ENCODE data around the gene CUL4A. TPM values are rescaled to one million over a fixed set of nuclear protein-coding genes. Genes with fewer than 3 reads are reported as not detected.

The CUL4A gene
- total and polyA plus RNA-seq, 8 donors: 18.1 to 33.4 (median 28.9) TPM

DNA sequence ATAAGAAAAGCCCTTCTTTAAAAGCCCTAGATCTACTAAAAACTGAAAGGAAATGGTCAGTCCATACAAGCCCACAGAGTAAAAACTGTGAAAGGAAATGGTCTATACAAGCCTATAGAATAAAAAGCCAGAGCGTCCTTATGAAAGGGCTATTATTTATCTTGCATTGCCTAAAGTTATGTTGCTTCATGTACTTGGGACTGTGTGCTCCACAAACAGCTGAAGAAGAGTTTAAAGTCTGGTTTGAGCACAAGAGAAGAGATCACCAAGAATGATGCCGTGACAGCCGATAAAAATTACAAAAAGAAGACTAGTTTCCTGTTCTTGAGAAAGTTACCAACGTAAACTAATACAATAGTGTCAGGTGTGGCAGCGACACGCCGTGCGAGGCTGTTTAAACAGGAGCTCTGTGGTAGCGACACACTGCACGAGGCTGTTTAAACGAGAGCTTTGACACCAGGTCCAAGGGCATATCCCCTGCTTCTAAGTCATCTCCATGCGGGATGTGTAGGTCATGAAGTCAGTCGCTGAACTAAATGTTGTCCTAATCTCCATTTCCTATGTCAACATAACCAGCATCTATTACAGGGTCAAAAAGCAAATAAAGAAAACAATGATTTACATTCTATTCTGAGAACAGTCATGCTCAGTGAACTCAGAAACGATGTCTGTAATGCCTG is 25.8 kb upstream of the CUL4A start:
- Histone ChIP-seq H3K4me3 (no peak overlapping the region), H3K27me3 (no peaks in the 10 kb centered on the region), H3K4me1 (no peaks in the 10 kb centered on the region), H3K27ac (no peak overlapping the region), H3K9me3 (no peaks in the 10 kb centered on the region), H3K36me3 (peaks cover 0 to 57% (median 14%) of the 10 kb centered on the region in 3 donors)
- TF ChIP-seq, protein P1, sequence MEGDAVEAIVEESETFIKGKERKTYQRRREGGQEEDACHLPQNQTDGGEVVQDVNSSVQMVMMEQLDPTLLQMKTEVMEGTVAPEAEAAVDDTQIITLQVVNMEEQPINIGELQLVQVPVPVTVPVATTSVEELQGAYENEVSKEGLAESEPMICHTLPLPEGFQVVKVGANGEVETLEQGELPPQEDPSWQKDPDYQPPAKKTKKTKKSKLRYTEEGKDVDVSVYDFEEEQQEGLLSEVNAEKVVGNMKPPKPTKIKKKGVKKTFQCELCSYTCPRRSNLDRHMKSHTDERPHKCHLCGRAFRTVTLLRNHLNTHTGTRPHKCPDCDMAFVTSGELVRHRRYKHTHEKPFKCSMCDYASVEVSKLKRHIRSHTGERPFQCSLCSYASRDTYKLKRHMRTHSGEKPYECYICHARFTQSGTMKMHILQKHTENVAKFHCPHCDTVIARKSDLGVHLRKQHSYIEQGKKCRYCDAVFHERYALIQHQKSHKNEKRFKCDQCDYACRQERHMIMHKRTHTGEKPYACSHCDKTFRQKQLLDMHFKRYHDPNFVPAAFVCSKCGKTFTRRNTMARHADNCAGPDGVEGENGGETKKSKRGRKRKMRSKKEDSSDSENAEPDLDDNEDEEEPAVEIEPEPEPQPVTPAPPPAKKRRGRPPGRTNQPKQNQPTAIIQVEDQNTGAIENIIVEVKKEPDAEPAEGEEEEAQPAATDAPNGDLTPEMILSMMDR (IDR thresholded peaks at IDR 0.05): no peak
- FAIRE-seq (no peak), DNase-seq (no peak), ATAC-seq (no peak)
- 82 to 85% methylated on average over 14 of the region's 14 CpGs for WGBS, 2 donors
- intact Hi-C loops (cut with DNase I): no loop called here

DNA sequence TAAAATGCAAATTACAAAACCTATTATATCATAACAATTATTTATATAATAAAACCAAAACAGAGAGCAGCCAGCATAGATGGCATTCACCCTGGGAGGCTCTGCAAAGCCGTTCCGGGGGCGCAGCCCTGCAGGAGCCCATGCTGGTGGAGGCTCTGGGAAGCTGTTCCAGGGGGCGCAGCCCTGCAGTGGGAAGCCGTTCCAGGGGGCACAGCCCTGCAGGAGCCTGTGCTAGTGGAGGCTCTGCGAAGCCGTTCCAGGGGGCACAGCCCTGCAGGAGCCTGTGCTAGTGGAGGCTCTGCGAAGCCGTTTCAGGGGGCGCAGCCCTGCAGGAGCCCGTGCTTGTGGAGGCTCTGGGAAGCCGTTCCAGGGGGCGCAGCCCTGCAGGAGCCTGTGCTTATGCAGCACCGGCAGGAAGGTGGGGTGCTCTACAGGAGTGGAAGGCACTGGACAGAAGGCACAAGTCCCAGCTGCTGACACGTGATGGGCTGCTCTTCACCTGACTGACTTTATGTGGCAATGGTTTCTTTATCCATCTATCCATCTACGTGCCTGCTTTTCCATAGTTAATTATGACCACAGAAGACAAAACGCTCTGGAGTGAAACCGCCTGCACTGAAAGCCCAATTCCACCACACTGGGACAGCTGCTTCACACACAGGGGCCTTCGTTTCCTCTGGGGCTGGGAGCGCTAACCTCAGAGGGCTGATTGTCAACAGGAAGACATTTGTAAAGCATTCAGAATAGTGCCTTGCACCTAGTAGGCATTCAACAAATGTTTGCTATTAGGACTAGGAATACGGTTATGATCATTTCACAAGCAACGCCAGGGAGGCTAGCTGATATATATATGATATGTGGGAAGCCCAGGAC is 24.6 kb upstream of the CUL4A start:
- H3K27me3 ChIP-seq: no peaks in the 10 kb centered on the region
- H3K27ac ChIP-seq: no peak overlapping the region
- intact Hi-C loops (cut with DNase I): no loop called here
- no peaks in the 10 kb centered on the region for H3K4me1 ChIP-seq
- H3K36me3 ChIP-seq: peaks cover 0 to 50% (median 7%) of the 10 kb centered on the region in 3 donors
- 91% methylated on average over 22 of the region's 22 CpGs for WGBS, 2 donors
- H3K9me3 ChIP-seq: no peaks in the 10 kb centered on the region
- ATAC-seq (no peak), DNase-seq (no peak), FAIRE-seq (no peak)
- H3K4me3 ChIP-seq: no peak overlapping the region
- TF ChIP-seq, protein P1 (IDR thresholded peaks at IDR 0.05): no peak

DNA sequence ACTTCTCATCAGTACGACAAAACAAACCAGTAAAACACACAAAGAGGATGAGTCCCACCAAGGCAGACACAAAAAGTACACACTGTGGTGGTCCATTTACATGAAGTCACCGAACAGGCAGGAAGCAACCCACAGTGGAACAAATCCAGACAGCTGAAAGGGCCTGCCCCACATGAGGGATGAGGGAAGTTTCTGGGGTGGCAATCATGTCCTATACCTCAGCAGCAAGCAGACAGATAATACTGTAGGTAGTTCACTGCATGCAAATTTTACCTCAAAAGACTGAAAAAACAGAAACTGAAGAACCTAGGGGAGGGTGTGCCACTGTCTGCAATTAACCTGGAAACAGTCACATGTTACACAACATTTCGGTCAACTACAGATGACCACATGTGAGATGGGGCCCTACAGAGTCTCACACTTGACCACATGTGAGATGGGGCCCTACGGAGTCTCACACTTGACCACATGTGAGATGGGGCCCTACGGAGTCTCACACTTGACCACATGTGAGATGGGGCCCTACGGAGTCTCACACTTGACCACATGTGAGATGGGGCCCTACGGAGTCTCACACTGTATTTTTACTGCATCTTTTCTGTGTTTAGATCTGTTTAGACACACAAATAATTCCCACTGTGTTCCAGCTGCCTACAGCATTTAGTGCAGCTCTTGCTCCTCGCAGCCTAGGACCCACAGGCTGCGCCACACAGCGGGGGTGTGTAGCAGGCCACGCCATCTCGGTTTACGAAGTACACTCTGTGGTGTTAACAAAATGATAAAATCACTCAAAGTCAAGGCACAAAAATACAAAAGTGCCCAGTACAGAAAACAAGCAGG is 23.1 kb upstream of the CUL4A start:
- peaks cover 0 to 39% (median 5%) of the 10 kb centered on the region in 3 donors for H3K36me3 ChIP-seq
- intact Hi-C loops (cut with DNase I): no loop called here
- H3K4me3 ChIP-seq: no peak overlapping the region
- no peaks in the 10 kb centered on the region for H3K27me3 ChIP-seq
- ATAC-seq (no peak), DNase-seq (no peak), FAIRE-seq (no peak)
- H3K9me3 ChIP-seq: no peaks in the 10 kb centered on the region
- H3K4me1 ChIP-seq: no peaks in the 10 kb centered on the region
- 83 to 84% methylated on average over 13 of the region's 13 CpGs for WGBS, 2 donors
- TF ChIP-seq, protein P1 (IDR thresholded peaks at IDR 0.05): no peak
- H3K27ac ChIP-seq: no peak overlapping the region

DNA sequence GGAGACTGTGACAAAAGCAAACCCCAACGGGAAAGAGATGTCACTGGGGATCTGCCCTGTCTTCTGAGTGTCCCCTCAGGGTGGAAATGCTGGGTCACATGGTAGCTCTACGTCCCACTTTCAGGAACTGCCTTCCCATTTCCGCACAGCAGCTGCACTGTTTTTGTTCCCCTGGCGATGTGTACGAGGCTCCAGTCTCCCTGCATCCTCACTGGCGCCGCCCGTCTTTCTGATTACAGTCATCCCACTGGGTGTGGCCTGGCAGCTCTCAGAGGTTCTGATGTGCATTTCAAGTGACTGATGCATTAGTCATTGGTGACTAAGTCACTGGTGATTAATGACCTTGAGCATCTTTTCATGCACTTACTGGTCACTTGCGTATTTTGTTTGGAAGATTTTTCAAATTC is 22.1 kb upstream of the CUL4A start:
- Histone ChIP-seq H3K27me3 (no peaks in the 10 kb centered on the region), H3K9me3 (no peaks in the 10 kb centered on the region), H3K36me3 (peaks cover 0 to 35% (median 0%) of the 10 kb centered on the region in 3 donors), H3K27ac (no peak overlapping the region), H3K4me1 (no peaks in the 10 kb centered on the region), H3K4me3 (no peak overlapping the region)
- ATAC-seq (peak in 3 of 4 donors; percentile 58 to 72 (median 62)), DNase-seq (peak in 2 of 6 donors; percentile 32 to 35), FAIRE-seq (no peak)
- WGBS, 2 donors: 85 to 86% methylated on average over 9 of the region's 9 CpGs
- intact Hi-C loops (cut with DNase I): no loop called here
- TF ChIP-seq, protein P1 (IDR thresholded peaks at IDR 0.05): no peak

All from pancreas (tissue), 10 donors.